Adrenal gland (tissue), 12 donors: ENCODE data around the gene PRDX5. TPM values are rescaled to one million over a fixed set of nuclear protein-coding genes. Genes with fewer than 3 reads are reported as not detected.

Source experiments
- DNase-seq, 7 donors: peaks; one replicate each; pipeline ENCODE4 v3.0.0-alpha.2; 2019 to 2020
- H3K27ac ChIP-seq, 5 donors: fragments of 200-600 bp; sonication (generic) in 4 of 5; 1 replicate in 3 of 5; 2 replicates in 2 of 5; pipeline versions ENCODE4 v1.5.1 to v1.8.0; 2016 to 2020; ENCODE audit warnings: mild to moderate bottlenecking in 1 of 5
- H3K27me3 ChIP-seq: fragments of 200-600 bp; 2 replicates; pipeline ENCODE4 v1.8.0; 2021
- H3K36me3 ChIP-seq, 2 donors: fragments of 200-600 bp; replicated peaks in 1 of 2; 1 replicate in 1 of 2; 2 replicates in 1 of 2; pipeline versions ENCODE4 v1.5.1 to v1.8.0; 2018 to 2022
- H3K4me1 ChIP-seq, 2 donors: fragments of 200-600 bp; replicated peaks in 1 of 2; 1 replicate in 1 of 2; 2 replicates in 1 of 2; pipeline versions ENCODE4 v1.5.1 to v1.8.0; 2018 to 2021
- H3K4me3 ChIP-seq, 4 donors: fragments of 200-600 bp; sonication (generic) in 3 of 4; one replicate each; pipeline ENCODE4 v1.5.1; 2016 to 2018
- H3K9me3 ChIP-seq, 3 donors: fragments of 200-600 bp; sonication (generic) in 1 of 3; replicated peaks in 1 of 3; 1 replicate in 2 of 3; 2 replicates in 1 of 3; pipeline versions ENCODE4 v1.5.1 to v1.8.0; 2016 to 2021
- POLR2A ChIP-seq, 2 donors: fragments of 450-650 bp; IDR thresholded peaks; one replicate each; pipeline ENCODE4 v1.6.1; 2017; ENCODE audit warnings: antibody characterized with exemption in 2 of 2, mild to moderate bottlenecking in 2 of 2, moderate library complexity in 1 of 2
- WGBS, 4 donors: extraction: QIAGEN DNeasy Blood & Tissue Kit in 2 of 4; methylation state at CpG; one replicate each; pipeline versions ENCODE4 v1.1.5 to v1.1.7; 2013 to 2017; 5-methylcytosine and 5-hydroxymethylcytosine counted together
- intact Hi-C, 2 donors: fragments of 100-400 bp; cut with DNase I; formaldehyde crosslinking; loops; one replicate each; pipeline versions ENCODE4 v1.14.1 to v1.15.0; 2022 to 2023
- polyA plus RNA-seq, 3 donors: library from polyadenylated mRNA; stranded (reverse); fragments of 200-250 nt in 2 of 3; fragments of 350-450 nt in 1 of 3; fragmentation: Illumina TruSeq in 1 of 3; extraction: RNeasy Lipid Tissue Mini Kit (QIAGEN cat#74804) in 1 of 3; gene quantifications; one replicate each; pipeline ENCODE4 v1.2.3, GENCODE V29; 2013 to 2014
- total RNA-seq, 9 donors: library from RNA; depleted of rRNA in 4 of 9; stranded (reverse); fragments of >200 nt in 4 of 9; fragments of 120-200 nt in 1 of 9; fragmentation: NEBNext Ultra II Directional in 1 of 9; extraction: Animal tissue kit (Norgen Biotek cat#: 25700) in 1 of 9; gene quantifications; one replicate each; pipeline versions ENCODE4 v1.1.0 to v1.2.4, GENCODE V29; 2013 to 2023
- TF ChIP-seq, protein P1 (sequence below), 6 experiments: fragments of 450-650 bp in 4 of 6; fragments of 200-600 bp in 2 of 6; sonication (generic) in 1 of 6; IDR thresholded peaks; 1 replicate in 5 of 6; 2 replicates in 1 of 6; pipeline versions ENCODE4 v1.5.1 to v1.8.0; 2016 to 2021; ENCODE audit warnings: antibody characterized with exemption in 6 of 6, mild to moderate bottlenecking in 2 of 6, moderate library complexity in 1 of 6
- donor health status: healthy with polysubstance abuse.
- donor health status: Bipolar disorder and iron deficiency.
- donor health status: DM: yes; HTN: yes; CAD: no.
- donor health status: DM: no; HTN: no; CAD: no.
- donor health status: DM: no; HTN: no; CAD: no.
- donor health status: DM: yes; HTN: yes; CAD: no.

The PRDX5 gene
- total and polyA plus RNA-seq, 12 donors = 324 to 843 (median 478) TPM

DNA sequence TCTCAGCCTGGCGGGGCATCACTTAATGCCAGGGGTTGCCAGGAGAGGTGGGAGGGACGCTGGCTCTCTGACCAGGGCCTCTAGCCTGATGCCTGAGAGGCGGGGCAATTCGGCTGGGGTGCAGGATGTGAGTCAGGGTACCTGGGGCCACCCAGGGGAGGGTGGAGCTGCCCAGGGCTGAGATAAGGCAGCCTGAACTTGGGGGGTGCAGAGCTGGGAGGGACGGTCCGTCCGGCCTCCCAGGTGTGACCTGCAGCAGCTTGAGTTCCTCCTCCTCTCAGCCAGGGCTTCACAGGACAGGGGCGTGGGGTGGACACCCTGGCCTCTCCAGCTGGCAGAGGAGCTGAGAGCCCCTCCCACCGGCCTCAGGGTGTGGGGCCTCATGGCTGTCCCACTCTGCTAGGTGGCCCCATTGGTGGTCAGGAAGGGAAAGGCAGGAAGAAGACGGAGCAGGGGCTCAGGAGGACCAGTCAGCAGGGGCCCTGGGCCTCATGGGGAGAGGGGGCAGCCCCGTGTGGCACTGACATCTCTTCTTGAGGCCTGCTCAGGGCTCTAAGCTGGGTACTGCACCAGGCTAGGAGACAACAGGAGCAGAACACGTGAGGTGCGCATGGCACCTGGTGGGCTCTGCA, 40.1 kb downstream of the PRDX5 start:
- peak overlapping the region in 1 of 4 donors; percentile 97 for H3K4me3 ChIP-seq
- peaks cover 14 to 35% of the 10 kb centered on the region in 2 donors for H3K4me1 ChIP-seq
- 62 to 74% (median 68%) methylated on average over 4 to 13 of the region's 13 CpGs for WGBS, 4 donors
- peaks cover 0 to 21% of the 10 kb centered on the region in 2 donors for H3K36me3 ChIP-seq
- no peaks in the 10 kb centered on the region for H3K9me3 ChIP-seq
- H3K27ac ChIP-seq = peak overlapping the region in 4 of 5 donors; percentile 13 to 88 (median 84)
- H3K27me3 ChIP-seq = no peaks in the 10 kb centered on the region
- TF ChIP-seq POLR2A (IDR thresholded peaks at IDR 0.05) = no peak
- TF ChIP-seq, protein P1, sequence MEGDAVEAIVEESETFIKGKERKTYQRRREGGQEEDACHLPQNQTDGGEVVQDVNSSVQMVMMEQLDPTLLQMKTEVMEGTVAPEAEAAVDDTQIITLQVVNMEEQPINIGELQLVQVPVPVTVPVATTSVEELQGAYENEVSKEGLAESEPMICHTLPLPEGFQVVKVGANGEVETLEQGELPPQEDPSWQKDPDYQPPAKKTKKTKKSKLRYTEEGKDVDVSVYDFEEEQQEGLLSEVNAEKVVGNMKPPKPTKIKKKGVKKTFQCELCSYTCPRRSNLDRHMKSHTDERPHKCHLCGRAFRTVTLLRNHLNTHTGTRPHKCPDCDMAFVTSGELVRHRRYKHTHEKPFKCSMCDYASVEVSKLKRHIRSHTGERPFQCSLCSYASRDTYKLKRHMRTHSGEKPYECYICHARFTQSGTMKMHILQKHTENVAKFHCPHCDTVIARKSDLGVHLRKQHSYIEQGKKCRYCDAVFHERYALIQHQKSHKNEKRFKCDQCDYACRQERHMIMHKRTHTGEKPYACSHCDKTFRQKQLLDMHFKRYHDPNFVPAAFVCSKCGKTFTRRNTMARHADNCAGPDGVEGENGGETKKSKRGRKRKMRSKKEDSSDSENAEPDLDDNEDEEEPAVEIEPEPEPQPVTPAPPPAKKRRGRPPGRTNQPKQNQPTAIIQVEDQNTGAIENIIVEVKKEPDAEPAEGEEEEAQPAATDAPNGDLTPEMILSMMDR (IDR thresholded peaks at IDR 0.05) = no peak
- intact Hi-C loops = loop anchor here (10.0 kb wide), 1 partner anchor 297 kb away; no protein-coding TSS in a partner anchor
- peak in 1 of 7 donors; percentile 36 for DNase-seq

DNA sequence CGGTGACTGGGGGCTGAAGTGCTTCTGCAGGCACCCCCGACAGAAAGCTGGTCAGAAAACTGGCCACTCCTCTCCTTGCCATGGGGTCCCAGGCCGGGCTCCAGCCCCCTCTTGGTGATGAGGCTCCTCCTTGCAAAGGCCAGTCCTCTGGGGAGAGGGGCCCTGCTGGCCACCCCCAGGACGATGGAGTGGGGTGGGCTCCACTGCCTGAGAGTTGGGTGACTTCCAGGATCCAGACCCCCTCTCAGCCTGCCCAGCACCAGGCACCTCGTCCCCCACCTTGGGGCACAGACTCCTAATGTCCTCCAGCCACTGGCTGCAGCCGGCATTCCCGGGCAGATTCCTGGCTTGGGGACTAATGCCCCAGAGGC, 40.6 kb downstream of the PRDX5 start:
- WGBS, 4 donors = 13 to 30% (median 22%) methylated on average over 2 to 7 of the region's 7 CpGs
- intact Hi-C loops = loop anchor here (10.0 kb wide), 1 partner anchor 296 kb away; no protein-coding TSS in a partner anchor
- H3K27ac ChIP-seq = peak overlapping the region; percentile 13 to 88 (median 82)
- DNase-seq = no peak
- peak overlapping the region in 2 of 4 donors; percentile 76 to 97 for H3K4me3 ChIP-seq
- H3K9me3 ChIP-seq = no peaks in the 10 kb centered on the region
- no peaks in the 10 kb centered on the region for H3K27me3 ChIP-seq
- peaks cover 14 to 35% of the 10 kb centered on the region in 2 donors for H3K4me1 ChIP-seq
- no peak for TF ChIP-seq POLR2A (IDR thresholded peaks at IDR 0.05)
- TF ChIP-seq, protein P1 (IDR thresholded peaks at IDR 0.05) = no peak
- peaks cover 0 to 26% of the 10 kb centered on the region in 2 donors for H3K36me3 ChIP-seq

DNA sequence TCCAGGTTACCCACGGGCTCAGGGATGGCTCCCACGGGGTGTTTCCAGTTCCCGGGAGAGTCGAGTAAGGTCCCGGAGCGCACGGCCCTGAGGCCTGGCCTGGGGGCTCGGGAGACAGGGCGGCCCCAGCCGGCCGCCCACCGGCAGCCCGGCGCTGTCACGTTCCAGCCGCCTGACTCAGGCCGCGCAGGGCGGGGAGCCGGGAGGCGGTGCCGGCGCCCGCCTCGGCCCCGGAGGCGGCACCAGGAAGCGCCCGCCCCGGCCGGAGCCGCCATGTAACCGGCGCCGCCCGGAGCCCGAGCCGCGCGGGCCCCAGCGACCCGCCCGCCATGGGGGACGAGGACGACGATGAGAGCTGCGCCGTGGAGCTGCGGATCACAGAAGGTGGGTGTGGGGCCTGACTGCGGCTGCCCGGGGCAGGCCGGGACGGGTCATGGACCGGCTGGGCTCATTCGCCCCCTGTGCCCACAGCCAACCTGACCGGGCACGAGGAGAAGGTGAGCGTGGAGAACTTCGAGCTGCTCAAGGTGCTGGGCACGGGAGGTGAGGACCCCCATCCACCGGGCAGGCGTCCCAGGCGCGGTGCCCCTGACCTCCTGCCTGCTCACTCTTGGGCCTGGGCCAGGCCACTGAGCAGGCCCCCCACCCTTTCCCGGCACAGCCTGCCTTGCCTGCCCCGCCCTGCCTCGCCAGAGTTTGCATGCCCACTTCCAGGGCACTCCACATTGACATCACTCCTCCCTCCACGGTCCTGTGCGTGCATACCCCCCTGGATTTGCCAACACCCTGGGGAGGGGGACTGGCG, 41.2 kb downstream of the PRDX5 start, which contains the start of gene RPS6KA4:
RPS6KA4 (plus strand) TSS at position 256 of the 805 bp plus-strand sequence; CDS start at position 330, 74 bp downstream.
- Histone ChIP-seq H3K27ac (peak within 1 kb of the TSS; percentile 13 to 88 (median 82)), H3K36me3 (peaks cover 0 to 31% of the 10 kb centered on the region in 2 donors), H3K27me3 (no peaks in the 10 kb centered on the region), H3K4me1 (peaks cover 14 to 35% of the 10 kb centered on the region in 2 donors), H3K9me3 (no peaks in the 10 kb centered on the region), H3K4me3 (peak within 1 kb of the TSS; percentile 5 to 97 (median 50))
- 1 to 6% (median 1%) methylated on average over 10 to 70 of the region's 70 CpGs for WGBS, 4 donors
- peak in 4 of 7 donors; percentile 58 to 68 (median 64) for DNase-seq
- intact Hi-C loops = loop anchor here (10.0 kb wide), 1 partner anchor 296 kb away; no protein-coding TSS in a partner anchor
- TF ChIP-seq POLR2A (IDR thresholded peaks at IDR 0.05) = peak; percentile 21 to 70
- TF ChIP-seq, protein P1 (IDR thresholded peaks at IDR 0.05) = peak in 1 of 6 experiments; percentile 17
